ENCODE data around the gene KIF2A. TPM values are rescaled to one million over a fixed set of nuclear protein-coding genes. Genes with fewer than 3 reads are reported as not detected.

KIF2A gene
- total and polyA plus RNA-seq, 2 of the 13 experiments (the other 11 are each of a cell fraction or from before 2014, with no cell fraction given): 8.5 to 19.2 TPM

- TF ChIP-seq ZNF629 (CRISPR knock-in tag; conservative IDR thresholded peaks at IDR 0.05): no peak
- no peak for TF ChIP-seq SMAD3 (CRISPR knock-in tag; IDR thresholded peaks at IDR 0.05)
- TF ChIP-seq ZNF580 (CRISPR knock-in tag; IDR thresholded peaks at IDR 0.05; ENCODE audit: borderline replicate concordance, low read depth): no peak
These were observed 4.6 kb downstream of the KIF2A start (continued) for GRCh38 chr5:62310426-62311143.

GRCh38 chr5:62312036-62312435 lies 6.0 kb downstream of the KIF2A start:
- Histone ChIP-seq H3K4me3 (replicated peaks in 1 of 3; ENCODE audit: insufficient read depth in 1 of 3, low read depth in 2 of 3, low read length in 3 of 3) (no peak overlapping the region), H4K20me1 (ENCODE audit: insufficient read depth, low read length) (peaks cover 10% of the 10 kb centered on the region; the same call in 1 of the 2 replicates), H3K4me1 (ENCODE audit: insufficient read depth, low read length) (peaks cover 16% of the 10 kb centered on the region), H3K27ac (ENCODE audit: extremely low read length, insufficient read depth, low read length) (no peak overlapping the region), H2AFZ (ENCODE audit: low read length) (no peak overlapping the region), H3K36me3 (replicated peaks in 1 of 2; ENCODE audit: control insufficient read depth in 1 of 2, insufficient read depth in 2 of 2, low read length in 2 of 2) (no peaks in the 10 kb centered on the region), H3K79me2 (ENCODE audit: insufficient read depth, low read length) (peaks cover 53% of the 10 kb centered on the region), H3K9ac (ENCODE audit: insufficient read depth, low read depth, low read length) (no peak overlapping the region), H3K4me2 (ENCODE audit: low read depth, low read length) (no peak overlapping the region), H3K27me3 (ENCODE audit: control insufficient read depth in 1 of 2, insufficient read depth in 2 of 2, low read length in 2 of 2) (no peaks in the 10 kb centered on the region), H3K9me3 (ENCODE audit: low read length) (no peaks in the 10 kb centered on the region)
- TF ChIP-seq TCF7L2 (IDR thresholded peaks at IDR 0.05; ENCODE audit: low read depth, low read length): no peak
- TF ChIP-seq CREM (IDR thresholded peaks at IDR 0.05): no peak
- no peak for TF ChIP-seq CREM (CRISPR knock-in tag; IDR thresholded peaks at IDR 0.05)
- no peak for TF ChIP-seq FOXA3 (CRISPR knock-in tag; IDR thresholded peaks at IDR 0.05)
- no peak for TF ChIP-seq PHF5A (CRISPR knock-in tag; IDR thresholded peaks at IDR 0.05; ENCODE audit: low read depth, unreplicated experiment)
- TF ChIP-seq ZNF333 (CRISPR knock-in tag; IDR thresholded peaks at IDR 0.05; ENCODE audit: borderline replicate concordance): no peak
- no peak for TF ChIP-seq CBFB (CRISPR knock-in tag; IDR thresholded peaks at IDR 0.05)
- no peak for TF ChIP-seq ZSCAN20 (CRISPR knock-in tag; IDR thresholded peaks at IDR 0.05; ENCODE audit: borderline replicate concordance)
- TF ChIP-seq PPARG (CRISPR knock-in tag; conservative IDR thresholded peaks at IDR 0.05): no peak
- no peak for TF ChIP-seq GLMP (CRISPR knock-in tag; IDR thresholded peaks at IDR 0.05; ENCODE audit: borderline replicate concordance)
- in situ Hi-C loops (cut with HindIII; ENCODE audit: extremely low pct_ligation_motif_present, low pct_unique_long_range_greater_than_20kb) (no loop called here), intact Hi-C loops (cut with micrococcal nuclease; ENCODE audit: unreplicated experiment) (no loop called here)
- ChIA-PET CTCF (ENCODE audit: low intra/inter-chr PET ratio, low total read pairs) (no interaction called here), POLR2A (no interaction called here)
- no TSS peak for BruUV-seq (replicated peaks)
- 100% methylated on average over 1 of the region's 1 CpG for WGBS (ENCODE audit: low lambda C conversion rate)
- no peak for DNase-seq (ENCODE audit: low spot score)
- FAIRE-seq: no peak
- ATAC-seq: no peak
